Omental fat pad (tissue), 4 donors: ENCODE measurements around the gene CD300H. TPM values are rescaled to one million over a fixed set of nuclear protein-coding genes. Genes with fewer than 3 reads are reported as not detected.
"Not testable (repeated sequence)": the region's sequence is repeated elsewhere in the genome, so short reads cannot be mapped to it uniquely, and the experiment has no call there.

Experiments used
- ATAC-seq: fragments of 150-250 bp; one replicate; pipeline ENCODE4 v1.9.1; 2016; ENCODE audit warnings: mild to moderate bottlenecking, moderate library complexity; ENCODE audit not compliant: low FRiP score
- DNase-seq: peaks from one replicate; pipeline ENCODE4 v3.0.0-alpha.2; 2019; ENCODE audit warnings: low spot score
- total RNA-seq, 4 donors: library from RNA; depleted of rRNA; stranded (reverse); fragments of >200 nt; gene quantifications; one replicate each; pipeline ENCODE4 v1.1.0, GENCODE V29; 2016
- TF ChIP-seq, protein P1 (sequence below), 3 donors: fragments of 450-650 bp; IDR thresholded peaks; one replicate each; pipeline ENCODE4 v1.5.1; 2016 to 2017; ENCODE audit warnings: antibody characterized with exemption in 3 of 3, mild to moderate bottlenecking in 3 of 3, moderate library complexity in 2 of 3

Gene CD300H
- total RNA-seq, 4 donors from 2014 or later, result not detected

DNA sequence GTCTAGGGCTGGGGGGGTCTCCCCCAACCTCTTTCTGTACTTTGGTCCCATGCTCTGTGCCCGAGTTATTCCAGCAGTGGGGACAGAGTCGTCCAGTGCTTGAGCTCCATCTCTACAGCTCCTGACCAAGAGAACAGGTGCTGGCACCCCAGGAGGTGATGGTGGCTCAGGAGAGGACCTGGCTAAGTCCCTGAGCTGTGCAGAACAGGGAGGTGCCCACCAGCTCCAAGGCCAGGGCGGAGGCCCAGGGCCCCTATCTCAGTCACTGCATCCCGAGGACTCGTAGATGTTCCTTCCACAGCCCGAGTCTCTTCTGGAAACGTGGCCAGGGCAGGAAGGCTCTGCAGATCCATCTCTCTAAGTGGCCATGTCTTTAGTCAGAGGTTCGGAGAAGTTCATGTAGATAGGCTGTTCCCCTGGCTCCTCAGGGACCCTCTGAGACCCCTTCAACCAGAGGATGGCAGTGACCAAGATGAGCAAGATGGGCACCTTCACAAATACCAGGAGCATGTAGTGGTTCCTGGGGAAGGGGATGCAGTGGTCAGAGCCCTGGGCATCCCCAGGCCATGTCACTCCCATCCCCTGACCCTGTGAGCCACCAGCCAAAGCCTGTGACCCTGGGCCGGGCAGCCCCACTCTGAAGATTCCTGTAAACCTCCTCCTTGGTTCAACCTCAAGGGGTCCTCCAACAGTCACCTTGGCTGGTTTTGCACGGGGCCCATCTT, 44.8 kb downstream of the CD300H start:
- no peak for DNase-seq
- no peak for ATAC-seq

DNA sequence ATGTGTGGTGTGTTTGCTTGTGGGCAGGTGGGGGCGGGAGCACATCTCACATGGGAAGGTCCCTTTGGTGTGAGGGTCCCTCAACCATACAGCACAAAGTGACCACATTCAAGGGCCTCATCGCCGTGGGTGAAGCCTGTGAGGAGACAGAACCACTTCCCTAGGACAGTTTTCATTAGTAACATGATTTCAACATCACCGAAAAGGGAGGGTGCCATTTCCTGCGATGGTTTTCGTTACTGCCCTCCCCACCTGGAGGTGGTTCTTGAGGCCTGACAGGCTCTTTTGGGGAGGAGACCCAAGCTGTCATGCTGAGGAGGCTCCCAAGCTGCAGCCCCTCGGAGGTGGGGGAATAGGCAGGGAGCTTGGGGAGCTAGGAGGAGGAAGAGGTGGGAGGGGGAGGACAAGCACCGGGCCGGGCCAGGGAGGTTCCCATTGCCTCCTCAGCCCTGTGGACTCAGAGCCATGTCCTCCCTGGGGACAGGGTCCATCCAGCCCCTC, 45.6 kb downstream of the CD300H start:
- no peak for ATAC-seq
- TF ChIP-seq, protein P1, sequence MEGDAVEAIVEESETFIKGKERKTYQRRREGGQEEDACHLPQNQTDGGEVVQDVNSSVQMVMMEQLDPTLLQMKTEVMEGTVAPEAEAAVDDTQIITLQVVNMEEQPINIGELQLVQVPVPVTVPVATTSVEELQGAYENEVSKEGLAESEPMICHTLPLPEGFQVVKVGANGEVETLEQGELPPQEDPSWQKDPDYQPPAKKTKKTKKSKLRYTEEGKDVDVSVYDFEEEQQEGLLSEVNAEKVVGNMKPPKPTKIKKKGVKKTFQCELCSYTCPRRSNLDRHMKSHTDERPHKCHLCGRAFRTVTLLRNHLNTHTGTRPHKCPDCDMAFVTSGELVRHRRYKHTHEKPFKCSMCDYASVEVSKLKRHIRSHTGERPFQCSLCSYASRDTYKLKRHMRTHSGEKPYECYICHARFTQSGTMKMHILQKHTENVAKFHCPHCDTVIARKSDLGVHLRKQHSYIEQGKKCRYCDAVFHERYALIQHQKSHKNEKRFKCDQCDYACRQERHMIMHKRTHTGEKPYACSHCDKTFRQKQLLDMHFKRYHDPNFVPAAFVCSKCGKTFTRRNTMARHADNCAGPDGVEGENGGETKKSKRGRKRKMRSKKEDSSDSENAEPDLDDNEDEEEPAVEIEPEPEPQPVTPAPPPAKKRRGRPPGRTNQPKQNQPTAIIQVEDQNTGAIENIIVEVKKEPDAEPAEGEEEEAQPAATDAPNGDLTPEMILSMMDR (IDR thresholded peaks at IDR 0.05), result no peak
- DNase-seq, result no peak

More for the DNA sequence above, 44.8 kb downstream of the CD300H start:
- TF ChIP-seq, protein P1 (IDR thresholded peaks at IDR 0.05), result no peak

DNA sequence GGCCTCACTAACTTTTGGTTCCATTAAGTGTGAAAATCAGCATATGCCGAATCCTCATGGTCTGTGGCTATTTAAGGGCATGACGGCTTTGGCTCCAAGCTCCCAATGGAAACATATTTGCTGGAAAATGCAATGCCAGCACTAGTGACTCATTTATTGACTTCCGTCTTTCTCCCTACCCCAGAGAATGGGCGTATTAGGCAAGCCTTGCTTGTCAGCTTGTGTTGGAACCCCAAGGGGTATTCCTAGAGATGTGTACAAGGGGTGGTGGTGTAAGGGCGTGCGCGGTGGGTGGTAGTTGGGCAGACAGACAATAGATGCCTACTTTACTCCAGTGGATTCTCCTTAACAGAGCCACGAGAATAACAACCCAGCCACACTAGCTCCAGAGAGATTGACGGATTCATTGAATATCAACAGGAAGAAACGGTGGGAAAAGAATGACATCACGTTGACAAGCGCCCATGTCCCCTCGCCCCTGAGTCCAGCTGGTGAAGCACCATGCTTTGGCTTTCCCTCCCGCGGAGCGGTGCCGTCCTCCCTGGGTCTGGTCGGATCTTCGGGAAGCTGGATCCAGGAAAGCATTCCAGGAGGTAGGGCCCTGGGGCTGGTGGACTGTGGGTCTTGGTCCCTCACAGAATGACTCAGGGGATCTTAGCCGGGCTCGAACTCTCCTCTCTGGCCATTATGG, 46.4 kb downstream of the CD300H start:
- no peak for ATAC-seq
- TF ChIP-seq, protein P1 (IDR thresholded peaks at IDR 0.05), result no peak
- DNase-seq, result no peak

DNA sequence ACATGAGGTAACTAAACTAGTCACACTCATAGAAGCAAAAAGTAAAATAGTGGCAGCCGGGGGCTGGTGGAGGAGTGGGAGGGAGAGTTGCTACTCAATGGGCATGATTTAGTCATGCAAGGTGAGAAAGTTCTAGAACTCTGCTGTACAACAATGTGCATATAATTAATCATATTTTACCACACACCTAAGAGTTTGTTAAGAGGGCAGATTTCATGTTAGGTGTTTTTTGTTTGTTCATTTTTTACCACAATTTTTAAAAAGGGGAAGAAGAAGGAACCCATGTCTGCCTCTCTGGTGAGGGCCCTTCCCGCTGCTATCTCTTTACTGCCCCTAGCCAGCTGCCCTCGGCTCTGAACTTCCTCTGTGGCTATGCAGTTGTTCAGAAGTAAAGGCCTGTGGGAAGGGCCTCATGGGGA, 47.3 kb downstream of the CD300H start:
- no peak for DNase-seq
- ATAC-seq, result no peak
- TF ChIP-seq, protein P1 (IDR thresholded peaks at IDR 0.05), result no peak

DNA sequence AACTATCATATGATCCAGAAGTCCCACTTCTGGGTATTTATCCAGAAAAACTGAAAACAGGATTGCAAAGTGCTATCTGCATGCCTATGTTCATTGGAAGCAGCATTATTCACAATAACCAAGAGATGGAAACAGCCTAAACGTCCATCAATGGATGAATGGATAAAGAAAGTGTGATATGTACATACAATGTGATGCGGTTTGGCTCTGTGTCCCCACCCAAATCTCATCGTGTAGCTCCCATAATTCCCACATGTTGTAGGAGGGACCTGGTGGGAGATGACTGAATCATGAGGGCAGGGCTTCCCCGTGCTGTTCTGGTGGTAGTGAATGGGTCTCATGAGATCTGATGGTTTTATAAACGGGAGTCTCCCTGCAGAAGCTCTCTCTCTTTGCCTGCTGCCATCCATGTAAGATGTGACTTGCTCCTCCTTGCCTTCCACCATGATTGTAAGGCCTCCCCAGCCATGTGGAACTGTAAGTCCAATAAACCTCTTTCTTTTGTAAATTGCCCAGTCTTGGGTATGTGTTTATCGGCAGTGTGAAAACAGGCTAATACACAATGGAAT, 48.8 kb downstream of the CD300H start:
- ATAC-seq, DNase-seq: not testable (repeated sequence)

DNA sequence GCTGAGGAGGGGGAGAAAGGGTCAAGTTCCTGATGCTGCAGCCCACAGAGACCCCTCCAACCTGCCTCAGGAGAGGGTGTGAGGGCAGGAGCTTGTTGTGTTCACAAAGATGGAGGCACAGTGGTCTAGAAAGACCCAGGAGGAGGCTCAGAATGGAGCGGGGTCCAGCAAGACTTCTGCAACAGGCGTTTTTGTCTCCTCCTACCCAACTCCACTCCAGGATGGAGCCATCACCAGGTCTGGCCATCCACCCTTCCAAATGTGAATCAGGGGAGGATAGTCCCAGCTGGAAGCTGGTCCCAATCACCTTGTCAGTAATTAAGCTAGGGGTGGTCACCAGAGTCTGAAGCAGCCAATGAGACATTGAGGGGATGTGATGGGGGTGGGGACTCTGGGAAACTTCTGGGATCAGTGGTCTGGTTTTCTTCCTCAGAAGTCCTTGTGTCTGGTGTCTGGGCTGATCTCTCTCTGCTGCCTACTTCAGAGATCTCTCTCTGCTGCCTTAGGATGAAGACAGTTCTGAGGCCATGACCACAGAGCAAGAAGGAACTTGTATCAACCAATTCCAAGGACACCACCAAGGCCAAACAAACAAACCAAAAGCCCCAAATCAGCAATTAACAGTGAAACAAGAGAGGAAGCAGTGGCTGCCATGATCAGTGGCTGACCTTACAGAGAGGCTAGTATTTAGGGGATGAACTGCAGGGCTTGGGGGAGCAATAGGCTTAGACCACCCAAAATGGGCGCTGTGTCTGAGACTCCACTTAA, 50.6 kb downstream of the CD300H start:
- DNase-seq (no peak), ATAC-seq (no peak)
- TF ChIP-seq, protein P1 (IDR thresholded peaks at IDR 0.05), result no peak

DNA sequence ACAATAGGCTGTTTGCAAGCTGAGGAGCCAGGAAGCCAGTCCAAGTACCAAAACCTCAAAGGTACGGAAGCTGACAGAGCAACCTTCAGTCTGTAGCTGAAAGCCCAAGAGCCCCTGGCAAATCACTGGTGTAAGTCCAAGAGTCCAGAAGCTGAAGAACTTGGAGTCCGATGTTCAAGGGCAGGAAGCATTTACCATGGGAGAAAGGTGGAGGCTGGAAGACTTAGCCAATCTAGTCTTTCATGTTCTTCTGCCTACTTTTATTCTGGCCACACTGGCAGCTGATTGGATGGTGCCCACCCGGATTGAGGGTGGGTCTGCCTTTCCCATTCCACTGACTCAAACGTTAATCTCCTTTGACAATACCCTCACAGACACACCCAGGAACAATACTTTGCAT, 51.4 kb downstream of the CD300H start:
- DNase-seq, result no peak
- no peak for ATAC-seq
- TF ChIP-seq, protein P1 (IDR thresholded peaks at IDR 0.05), result no peak
